SK-N-MC (cell line): ENCODE results near the gene ARNT2.

Experiments used
- EZH2 ChIP-seq: fragments of 200-600 bp; sonication (generic); IDR thresholded peaks from one replicate; pipeline ENCODE4 v1.6.1; 2017; ENCODE audit warnings: antibody characterized with exemption
- POLR2AphosphoS5 ChIP-seq: IDR thresholded peaks from 2 replicates; pipeline ENCODE4 v1.6.1; 2012; ENCODE audit warnings: mild to moderate bottlenecking, low read depth, low read length, borderline replicate concordance

- TF ChIP-seq EZH2 (no peak), POLR2AphosphoS5 (no peak)
Observed at GRCh38 chr15:80432345-80432702, 28.1 kb downstream of the ARNT2 start.
